ENCODE data around the gene TWIST2. TPM values are rescaled to one million over a fixed set of nuclear protein-coding genes. Genes with fewer than 3 reads are reported as not detected.

TWIST2 gene
- polyA plus RNA-seq, 3 donors = 3.6 to 7.6 (median 5.0) TPM

- no peak for DNase-seq
Measured at GRCh38 chr2:238904177-238904576, 56.3 kb downstream of the TWIST2 start.

- DNase-seq = no peak
Measured at GRCh38 chr2:238904716-238905115, 56.8 kb downstream of the TWIST2 start.

GRCh38 chr2:238905224-238905623, 57.3 kb downstream of the TWIST2 start:
- DNase-seq = no peak

- no peak for DNase-seq
Measured at GRCh38 chr2:238905644-238906043, 57.8 kb downstream of the TWIST2 start.

GRCh38 chr2:238906254-238906935, 58.5 kb downstream of the TWIST2 start:
- no peak for DNase-seq

- no peak for DNase-seq
Measured at GRCh38 chr2:238906936-238907716, 59.2 kb downstream of the TWIST2 start.

GRCh38 chr2:238907717-238908173, 59.9 kb downstream of the TWIST2 start:
- DNase-seq = no peak

GRCh38 chr2:238908960-238909951, 61.4 kb downstream of the TWIST2 start:
- DNase-seq = no peak

- no peak for DNase-seq
Measured at GRCh38 chr2:238910751-238911351, 63.0 kb downstream of the TWIST2 start.

GRCh38 chr2:238911376-238912227, 63.7 kb downstream of the TWIST2 start:
- DNase-seq = no peak

- DNase-seq = no peak
Measured at GRCh38 chr2:238912228-238912915, 64.5 kb downstream of the TWIST2 start.

- DNase-seq = no peak
Measured at GRCh38 chr2:238912916-238913875, 65.3 kb downstream of the TWIST2 start.

GRCh38 chr2:238913931-238914647, 66.2 kb downstream of the TWIST2 start:
- no peak for DNase-seq

GRCh38 chr2:238914648-238915015, 66.7 kb downstream of the TWIST2 start:
- DNase-seq = no peak

GRCh38 chr2:238915196-238915595, 67.3 kb downstream of the TWIST2 start:
- no peak for DNase-seq

- DNase-seq = no peak
Measured at GRCh38 chr2:238915596-238915995, 67.7 kb downstream of the TWIST2 start.

GRCh38 chr2:238916176-238916874, 68.4 kb downstream of the TWIST2 start:
- no peak for DNase-seq

All from renal pelvis (tissue), 4 donors.